ENCODE measurements around the gene DNM2. TPM values are rescaled to one million over a fixed set of nuclear protein-coding genes. Genes with fewer than 3 reads are reported as not detected.
A peak's percentile ranks its signal among the peaks of the same experiment; 100 is the strongest.

DNM2 gene
- total RNA-seq, 1 experiment from 2014 or later, result 59.5 TPM

GRCh38 chr19:10685210-10685609, 32.7 kb upstream of the DNM2 start:
- Histone ChIP-seq H3K27ac (no peak overlapping the region), H3K27me3 (no peaks in the 10 kb centered on the region), H3K4me3 (no peak overlapping the region), H3K9me3 (replicated peaks) (no peaks in the 10 kb centered on the region), H3K4me1 (no peaks in the 10 kb centered on the region), H3K36me3 (peaks cover 97% of the 10 kb centered on the region)
- DNase-seq, result no peak

- H3K9me3 ChIP-seq (replicated peaks), result no peaks in the 10 kb centered on the region
- no peak for DNase-seq
- H3K36me3 ChIP-seq, result peaks cover 97% of the 10 kb centered on the region
- H3K27ac ChIP-seq, result no peak overlapping the region
- no peaks in the 10 kb centered on the region for H3K4me1 ChIP-seq
- H3K27me3 ChIP-seq, result no peaks in the 10 kb centered on the region
- no peak overlapping the region for H3K4me3 ChIP-seq
Measured at GRCh38 chr19:10686193-10686592, 31.7 kb upstream of the DNM2 start.

- Histone ChIP-seq H3K4me3 (no peak overlapping the region), H3K27me3 (no peaks in the 10 kb centered on the region), H3K9me3 (replicated peaks) (no peaks in the 10 kb centered on the region), H3K36me3 (peaks cover 97% of the 10 kb centered on the region), H3K4me1 (no peaks in the 10 kb centered on the region), H3K27ac (no peak overlapping the region)
- no peak for DNase-seq
Measured at GRCh38 chr19:10686661-10687517, 31.0 kb upstream of the DNM2 start.

GRCh38 chr19:10687518-10688288, 30.2 kb upstream of the DNM2 start:
- Histone ChIP-seq H3K4me1 (no peaks in the 10 kb centered on the region), H3K27me3 (no peaks in the 10 kb centered on the region), H3K4me3 (no peak overlapping the region), H3K9me3 (replicated peaks) (no peaks in the 10 kb centered on the region), H3K27ac (no peak overlapping the region), H3K36me3 (peaks cover 93% of the 10 kb centered on the region)
- DNase-seq, result no peak

GRCh38 chr19:10688545-10689280, 29.2 kb upstream of the DNM2 start:
- no peak overlapping the region for H3K4me3 ChIP-seq
- H3K9me3 ChIP-seq (replicated peaks), result no peaks in the 10 kb centered on the region
- DNase-seq, result no peak
- no peak overlapping the region for H3K27ac ChIP-seq
- H3K27me3 ChIP-seq, result no peaks in the 10 kb centered on the region
- peaks cover 83% of the 10 kb centered on the region for H3K36me3 ChIP-seq
- no peaks in the 10 kb centered on the region for H3K4me1 ChIP-seq

GRCh38 chr19:10690341-10690781, 27.5 kb upstream of the DNM2 start:
- Histone ChIP-seq H3K9me3 (replicated peaks) (no peaks in the 10 kb centered on the region), H3K27ac (no peak overlapping the region), H3K4me3 (no peak overlapping the region), H3K4me1 (no peaks in the 10 kb centered on the region), H3K27me3 (no peaks in the 10 kb centered on the region), H3K36me3 (peaks cover 67% of the 10 kb centered on the region)
- no peak for DNase-seq

GRCh38 chr19:10691178-10691881, 26.5 kb upstream of the DNM2 start:
- no peaks in the 10 kb centered on the region for H3K9me3 ChIP-seq (replicated peaks)
- H3K36me3 ChIP-seq, result peaks cover 59% of the 10 kb centered on the region

GRCh38 chr19:10691883-10692282, 26.0 kb upstream of the DNM2 start:
- Histone ChIP-seq H3K4me3 (no peak overlapping the region), H3K9me3 (replicated peaks) (no peaks in the 10 kb centered on the region), H3K4me1 (no peaks in the 10 kb centered on the region), H3K27me3 (no peaks in the 10 kb centered on the region), H3K36me3 (peaks cover 53% of the 10 kb centered on the region), H3K27ac (no peak overlapping the region)
- DNase-seq, result no peak

More at GRCh38 chr19:10691178-10691881, 26.5 kb upstream of the DNM2 start:
- DNase-seq, result no peak
- H3K4me3 ChIP-seq, result no peak overlapping the region
- no peak overlapping the region for H3K27ac ChIP-seq
- no peaks in the 10 kb centered on the region for H3K4me1 ChIP-seq
- no peaks in the 10 kb centered on the region for H3K27me3 ChIP-seq

- peaks cover 46% of the 10 kb centered on the region for H3K36me3 ChIP-seq
- H3K27ac ChIP-seq, result no peak overlapping the region
- H3K4me3 ChIP-seq, result no peak overlapping the region
- DNase-seq, result no peak
- H3K9me3 ChIP-seq (replicated peaks), result no peaks in the 10 kb centered on the region
- no peaks in the 10 kb centered on the region for H3K4me1 ChIP-seq
- no peaks in the 10 kb centered on the region for H3K27me3 ChIP-seq
Measured at GRCh38 chr19:10692673-10693264, 25.1 kb upstream of the DNM2 start.

- H3K27ac ChIP-seq, result no peak overlapping the region
- H3K9me3 ChIP-seq (replicated peaks), result no peaks in the 10 kb centered on the region
- no peaks in the 10 kb centered on the region for H3K4me1 ChIP-seq
- H3K36me3 ChIP-seq, result peaks cover 26% of the 10 kb centered on the region
- no peaks in the 10 kb centered on the region for H3K27me3 ChIP-seq
- DNase-seq, result no peak
- no peak overlapping the region for H3K4me3 ChIP-seq
Measured at GRCh38 chr19:10694706-10695307, 23.1 kb upstream of the DNM2 start.

GRCh38 chr19:10695401-10696398, 22.2 kb upstream of the DNM2 start:
- Histone ChIP-seq H3K36me3 (peaks cover 17% of the 10 kb centered on the region), H3K4me1 (no peaks in the 10 kb centered on the region), H3K27ac (no peak overlapping the region), H3K4me3 (no peak overlapping the region), H3K27me3 (no peaks in the 10 kb centered on the region), H3K9me3 (replicated peaks) (no peaks in the 10 kb centered on the region)
- DNase-seq, result peak; percentile 94 to 96

GRCh38 chr19:10699650-10700335, 18.1 kb upstream of the DNM2 start:
- Histone ChIP-seq H3K36me3 (no peaks in the 10 kb centered on the region), H3K27me3 (no peaks in the 10 kb centered on the region), H3K27ac (no peak overlapping the region), H3K4me1 (peaks cover 2% of the 10 kb centered on the region; the same call in 1 of the 2 replicates), H3K4me3 (no peak overlapping the region), H3K9me3 (replicated peaks) (no peaks in the 10 kb centered on the region)
- DNase-seq, result peak; percentile 67 to 81

Data from SJCRH30 (cell line).